ENCODE results near the gene OIP5. TPM values are rescaled to one million over a fixed set of nuclear protein-coding genes. Genes with fewer than 3 reads are reported as not detected.
A peak's percentile ranks its signal among the peaks of the same experiment; 100 is the strongest.

The OIP5 gene
- polyA plus RNA-seq, 1 experiment = 3.9 TPM

DNA sequence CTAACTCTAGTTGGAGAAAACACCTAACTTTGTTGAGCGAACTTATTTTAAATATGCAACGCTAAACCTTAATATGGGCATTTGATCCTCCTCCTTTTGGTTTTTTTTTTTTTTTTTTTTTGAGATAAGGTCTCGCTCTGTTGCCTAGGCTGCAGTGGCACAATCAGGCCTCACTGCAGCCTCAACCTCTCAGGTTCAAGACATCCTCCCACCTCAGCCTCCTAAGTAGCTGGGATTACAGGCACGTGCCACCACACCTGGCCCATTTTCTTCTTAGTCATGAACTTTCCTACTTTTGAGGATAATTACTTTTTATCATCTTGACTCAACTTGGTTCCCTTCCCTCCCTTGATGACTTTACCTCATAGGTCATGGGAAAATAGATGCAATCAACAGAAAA is 4.2 kb upstream of the OIP5 start:
- TF ChIP-seq, protein P1, sequence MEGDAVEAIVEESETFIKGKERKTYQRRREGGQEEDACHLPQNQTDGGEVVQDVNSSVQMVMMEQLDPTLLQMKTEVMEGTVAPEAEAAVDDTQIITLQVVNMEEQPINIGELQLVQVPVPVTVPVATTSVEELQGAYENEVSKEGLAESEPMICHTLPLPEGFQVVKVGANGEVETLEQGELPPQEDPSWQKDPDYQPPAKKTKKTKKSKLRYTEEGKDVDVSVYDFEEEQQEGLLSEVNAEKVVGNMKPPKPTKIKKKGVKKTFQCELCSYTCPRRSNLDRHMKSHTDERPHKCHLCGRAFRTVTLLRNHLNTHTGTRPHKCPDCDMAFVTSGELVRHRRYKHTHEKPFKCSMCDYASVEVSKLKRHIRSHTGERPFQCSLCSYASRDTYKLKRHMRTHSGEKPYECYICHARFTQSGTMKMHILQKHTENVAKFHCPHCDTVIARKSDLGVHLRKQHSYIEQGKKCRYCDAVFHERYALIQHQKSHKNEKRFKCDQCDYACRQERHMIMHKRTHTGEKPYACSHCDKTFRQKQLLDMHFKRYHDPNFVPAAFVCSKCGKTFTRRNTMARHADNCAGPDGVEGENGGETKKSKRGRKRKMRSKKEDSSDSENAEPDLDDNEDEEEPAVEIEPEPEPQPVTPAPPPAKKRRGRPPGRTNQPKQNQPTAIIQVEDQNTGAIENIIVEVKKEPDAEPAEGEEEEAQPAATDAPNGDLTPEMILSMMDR (IDR thresholded peaks at IDR 0.05; ENCODE audit: low read depth, low read length) = no peak
- Histone ChIP-seq H3K27ac (ENCODE audit: low read depth, low read length) (no peak overlapping the region), H3K27me3 (ENCODE audit: control insufficient read depth, insufficient read depth, low read length) (no peaks in the 10 kb centered on the region), H3K9me3 (ENCODE audit: control insufficient read depth, insufficient read depth, low read length) (no peaks in the 10 kb centered on the region), H3K4me3 (ENCODE audit: low read depth, low read length) (no peak overlapping the region)
- ChIA-PET POLR2A (no interaction called here), CTCF (no interaction called here)
- DNase-seq (ENCODE audit: low read depth, low spot score) = no peak

DNA sequence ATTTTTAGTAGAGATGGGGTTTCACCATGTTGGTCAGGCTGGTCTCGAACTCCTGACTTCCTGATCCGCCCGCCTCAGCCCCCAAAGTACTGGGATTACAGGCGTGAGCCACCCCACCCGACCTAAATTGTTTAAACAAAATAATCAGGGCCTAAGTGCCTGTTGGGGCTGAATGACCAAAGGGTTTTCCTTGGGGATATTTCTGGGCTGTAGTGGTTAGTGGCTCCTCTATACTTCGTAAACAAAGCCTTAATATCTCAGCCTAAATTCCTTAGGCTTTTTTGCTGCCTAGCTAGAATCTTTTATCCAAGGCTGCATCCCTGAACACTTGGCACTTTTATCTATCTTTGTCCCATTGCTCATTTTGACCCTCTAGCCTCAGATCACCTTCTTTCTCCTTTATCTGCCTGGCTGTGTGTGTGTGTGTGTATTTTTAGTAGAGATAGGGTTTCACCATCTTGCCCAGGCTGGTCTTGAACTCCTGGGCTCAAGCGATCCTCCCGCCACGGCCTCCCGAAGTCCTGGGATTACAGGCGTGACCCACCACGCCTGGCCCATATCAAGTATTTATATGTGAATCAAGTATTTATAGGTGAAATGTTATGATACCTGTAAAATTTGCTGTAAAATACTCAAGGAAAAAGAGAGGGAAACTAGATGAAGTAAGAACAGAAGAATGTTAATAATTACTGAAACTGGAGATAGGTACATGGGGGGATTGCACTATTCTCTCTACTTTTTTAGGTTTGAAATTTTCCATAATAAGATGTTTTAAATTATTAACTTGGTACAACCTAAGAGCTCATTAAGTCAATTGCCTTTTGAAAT is 2.1 kb upstream of the OIP5 start:
- no peak overlapping the region for H3K27ac ChIP-seq (ENCODE audit: low read depth, low read length)
- no peaks in the 10 kb centered on the region for H3K27me3 ChIP-seq (ENCODE audit: control insufficient read depth, insufficient read depth, low read length)
- no peaks in the 10 kb centered on the region for H3K9me3 ChIP-seq (ENCODE audit: control insufficient read depth, insufficient read depth, low read length)
- ChIA-PET POLR2A (no interaction called here), CTCF (no interaction called here)
- no peak overlapping the region for H3K4me3 ChIP-seq (ENCODE audit: low read depth, low read length)
- no peak for DNase-seq (ENCODE audit: low read depth, low spot score)
- TF ChIP-seq, protein P1 (IDR thresholded peaks at IDR 0.05; ENCODE audit: low read depth, low read length) = no peak

DNA sequence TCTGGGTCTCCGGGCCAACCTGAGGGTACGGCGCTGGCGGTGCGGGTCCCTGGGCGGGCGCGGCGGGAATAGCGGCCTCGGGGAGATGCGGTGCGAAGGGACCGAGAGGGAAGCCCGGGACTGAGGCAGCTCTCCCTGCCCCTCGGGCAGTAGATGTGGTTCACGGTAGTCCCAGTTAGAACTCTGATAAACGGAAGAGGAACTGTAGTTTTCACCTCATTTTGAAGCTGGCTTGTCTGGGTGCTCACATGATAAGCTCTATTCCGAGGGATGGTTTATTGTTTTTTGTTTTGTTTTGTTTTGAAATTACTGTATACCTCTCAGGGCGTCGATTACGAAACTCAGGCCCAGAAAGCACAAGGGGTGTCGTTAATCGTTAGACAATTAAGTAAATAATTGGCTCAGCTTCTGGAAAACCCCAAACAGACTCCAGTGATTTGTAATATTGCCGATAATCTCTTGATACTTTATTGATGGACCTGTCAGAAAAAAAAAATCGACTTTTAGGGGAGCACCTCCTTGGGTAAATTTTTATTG is 703 bp upstream of the OIP5 start:
- POLR2A ChIA-PET = interaction anchor here (0.6 to 1.5 kb wide), 3 partner anchors 15 to 28 kb away, joined by 3 to 4 read pairs (median 3); no protein-coding TSS in a partner anchor
- Histone ChIP-seq H3K27ac (ENCODE audit: low read depth, low read length) (peak overlapping the region; percentile 80), H3K4me3 (ENCODE audit: low read depth, low read length) (peak overlapping the region; percentile 96), H3K9me3 (ENCODE audit: control insufficient read depth, insufficient read depth, low read length) (no peaks in the 10 kb centered on the region), H3K27me3 (ENCODE audit: control insufficient read depth, insufficient read depth, low read length) (no peaks in the 10 kb centered on the region)
- TF ChIP-seq, protein P1 (IDR thresholded peaks at IDR 0.05; ENCODE audit: low read depth, low read length) = no peak
- DNase-seq (ENCODE audit: low read depth, low spot score) = no peak
- CTCF ChIA-PET = interaction anchor here (0.7 to 1.6 kb wide), 7 partner anchors 10 to 475 kb away, joined by 3 to 8 read pairs (median 3); partner anchors contain the start of gene CHP1

DNA sequence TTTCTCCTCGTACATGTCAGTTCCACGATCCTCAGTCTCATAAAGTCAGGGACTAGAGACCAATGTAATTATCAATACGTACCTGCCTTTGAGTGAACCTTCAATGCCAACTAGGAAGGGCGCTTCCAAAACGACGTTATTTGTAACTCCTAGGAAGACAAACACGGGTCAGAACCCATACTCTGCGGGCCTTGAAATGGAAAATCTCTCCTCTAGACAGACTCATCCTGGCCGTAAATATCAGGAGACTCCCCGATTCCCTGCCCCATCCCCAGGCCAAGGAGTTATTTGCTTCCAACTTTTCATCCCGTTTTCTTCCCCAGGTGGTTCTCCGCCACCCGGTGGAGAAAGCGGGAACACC is 578 bp downstream of the OIP5 start:
- CTCF ChIA-PET = interaction anchor here (0.9 to 1.6 kb wide), 5 partner anchors 9 to 61 kb away, joined by 3 to 8 read pairs (median 4); no protein-coding TSS in a partner anchor
- TF ChIP-seq, protein P1 (IDR thresholded peaks at IDR 0.05; ENCODE audit: low read depth, low read length) = peak; percentile 83
- Histone ChIP-seq H3K9me3 (ENCODE audit: control insufficient read depth, insufficient read depth, low read length) (no peaks in the 10 kb centered on the region), H3K4me3 (ENCODE audit: low read depth, low read length) (peak overlapping the region; percentile 96), H3K27me3 (ENCODE audit: control insufficient read depth, insufficient read depth, low read length) (no peaks in the 10 kb centered on the region), H3K27ac (ENCODE audit: low read depth, low read length) (no peak overlapping the region)
- POLR2A ChIA-PET = interaction anchor here (0.5 to 1.5 kb wide), 5 partner anchors 22 to 324 kb away, joined by 3 to 6 read pairs (median 3); partner anchors contain the start of gene CHP1
- no peak for DNase-seq (ENCODE audit: low read depth, low spot score)

DNA sequence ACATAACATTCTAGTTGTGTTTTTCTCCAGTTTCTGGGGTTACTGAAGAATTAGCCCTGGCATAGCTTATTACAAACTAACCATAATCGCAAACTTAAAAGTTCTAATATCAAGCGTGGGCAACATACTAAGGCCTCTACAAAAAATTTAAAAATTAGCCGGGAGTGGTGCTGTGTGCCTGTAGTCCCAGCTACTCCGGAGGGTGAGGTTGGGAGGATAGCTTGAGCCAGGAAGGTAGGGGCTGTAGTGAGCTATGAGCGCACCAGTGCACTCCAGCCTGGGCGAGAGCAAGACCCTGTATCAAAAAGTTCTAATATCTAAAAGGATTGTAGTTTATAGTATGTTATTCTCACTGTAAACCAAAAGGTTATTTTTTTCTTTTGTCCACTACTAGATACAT is 1.1 kb downstream of the OIP5 start:
- CTCF ChIA-PET = interaction anchor here (0.5 to 1.1 kb wide), 5 partner anchors 9 to 624 kb away, joined by 3 to 4 read pairs (median 3); no protein-coding TSS in a partner anchor
- no peaks in the 10 kb centered on the region for H3K27me3 ChIP-seq (ENCODE audit: control insufficient read depth, insufficient read depth, low read length)
- POLR2A ChIA-PET = no interaction called here
- no peak overlapping the region; the same call in 1 of the 2 replicates for H3K4me3 ChIP-seq (ENCODE audit: low read depth, low read length)
- DNase-seq (ENCODE audit: low read depth, low spot score) = no peak
- H3K27ac ChIP-seq (ENCODE audit: low read depth, low read length) = no peak overlapping the region
- no peaks in the 10 kb centered on the region for H3K9me3 ChIP-seq (ENCODE audit: control insufficient read depth, insufficient read depth, low read length)
- TF ChIP-seq, protein P1 (IDR thresholded peaks at IDR 0.05; ENCODE audit: low read depth, low read length) = no peak
